GM19468 (cell line): ENCODE data around the gene KRT13.

ENCODE experiments used
- ATAC-seq: cut with Tn5 transposase; IDR thresholded peaks from one replicate; pipeline ENCODE4 v1.9.1; 2021; ENCODE audit warnings: mild to moderate bottlenecking, moderate library complexity, moderate number of reproducible peaks; ENCODE audit not compliant: unreplicated experiment; ENCODE audit errors: extremely low read depth

KRT13 gene

GRCh38 chr17:41478237-41478636, 27.2 kb downstream of the KRT13 start:
- ATAC-seq, result no peak

GRCh38 chr17:41476866-41477815, 28.3 kb downstream of the KRT13 start:
- ATAC-seq, result no peak

- no peak for ATAC-seq
Measured at GRCh38 chr17:41475421-41475820, 30.0 kb downstream of the KRT13 start.

GRCh38 chr17:41474863-41475262, 30.5 kb downstream of the KRT13 start:
- no peak for ATAC-seq

- ATAC-seq, result no peak
Measured at GRCh38 chr17:41468346-41468745, 37.1 kb downstream of the KRT13 start.

- no peak for ATAC-seq
Measured at GRCh38 chr17:41467561-41467960, 37.9 kb downstream of the KRT13 start.

GRCh38 chr17:41466988-41467387, 38.4 kb downstream of the KRT13 start, which contains the start of gene KRT32:
Gene KRT32 (minus strand): TSS chr17:41467386. CDS start chr17:41467325, 61 bp downstream.
- no peak for ATAC-seq

- ATAC-seq, result no peak
Measured at GRCh38 chr17:41464682-41465081, 40.7 kb downstream of the KRT13 start.

- no peak for ATAC-seq
Measured at GRCh38 chr17:41464173-41464572, 41.2 kb downstream of the KRT13 start.

- ATAC-seq, result no peak
Measured at GRCh38 chr17:41463746-41464145, 41.7 kb downstream of the KRT13 start.

- ATAC-seq, result no peak
Measured at GRCh38 chr17:41462705-41463104, 42.7 kb downstream of the KRT13 start.

- ATAC-seq, result no peak
Measured at GRCh38 chr17:41457676-41458075, 47.7 kb downstream of the KRT13 start.

- no peak for ATAC-seq
Measured at GRCh38 chr17:41456204-41456603, 49.2 kb downstream of the KRT13 start.

- no peak for ATAC-seq
Measured at GRCh38 chr17:41455236-41455635, 50.2 kb downstream of the KRT13 start.

GRCh38 chr17:41453066-41453465, 52.3 kb downstream of the KRT13 start:
- ATAC-seq, result no peak

GRCh38 chr17:41452281-41452680, 53.1 kb downstream of the KRT13 start:
- ATAC-seq, result no peak

GRCh38 chr17:41451154-41451728, 54.2 kb downstream of the KRT13 start:
- ATAC-seq, result no peak
